ENCODE data around the gene MGST3.
"Not testable (repeated sequence)": the region's sequence is repeated elsewhere in the genome, so short reads cannot be mapped to it uniquely, and the experiment has no call there.

The MGST3 gene

GRCh38 chr1:165659581-165659895 lies 28.5 kb downstream of the MGST3 start:
- peak; percentile 24 for DNase-seq

- DNase-seq = no peak
Observed at GRCh38 chr1:165661703-165662102, 30.7 kb downstream of the MGST3 start.

DNA sequence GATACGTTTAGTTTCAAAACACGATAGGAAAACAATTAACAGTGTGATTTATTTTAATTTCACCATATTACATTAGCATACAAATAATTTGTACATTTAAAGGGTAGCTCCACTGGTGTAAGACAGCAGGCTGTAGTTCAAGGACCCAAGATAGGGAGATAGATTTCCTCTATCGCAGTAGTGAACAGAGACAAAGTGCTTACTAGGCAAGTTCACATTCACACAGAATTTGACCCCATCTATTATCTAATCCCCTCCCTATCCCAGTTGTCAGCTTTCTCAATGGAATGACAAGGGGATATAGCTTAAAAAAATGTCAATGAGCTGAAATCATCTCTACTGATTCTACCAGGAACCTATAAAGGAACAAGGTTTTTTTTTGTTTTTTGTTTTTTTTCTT lies 31.2 kb downstream of the MGST3 start:
- DNase-seq = no peak

- no peak for DNase-seq
Observed at GRCh38 chr1:165666152-165666825, 35.3 kb downstream of the MGST3 start.

DNA sequence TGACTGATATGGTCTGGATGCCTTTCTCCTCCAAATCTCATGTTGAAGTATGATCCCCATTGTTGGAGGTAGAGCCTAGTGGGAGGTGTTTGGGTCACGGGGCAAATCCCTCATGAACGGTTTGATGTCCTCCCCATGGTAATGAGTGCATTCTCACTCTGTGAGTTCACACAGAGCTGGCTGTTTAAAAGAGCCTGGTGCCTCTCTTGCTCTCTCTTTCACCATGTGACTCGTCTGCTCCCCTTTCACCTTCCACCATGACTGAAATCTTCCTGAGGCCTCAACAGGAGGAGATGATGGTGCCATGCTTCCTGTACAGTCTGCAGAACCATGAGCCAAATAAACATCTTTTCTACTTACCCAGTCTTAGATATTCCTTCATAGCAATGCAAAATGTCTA lies 37.1 kb downstream of the MGST3 start:
- no peak for DNase-seq

GRCh38 chr1:165671526-165671925 lies 40.5 kb downstream of the MGST3 start:
- no peak for DNase-seq

- DNase-seq = no peak
Observed at GRCh38 chr1:165674599-165674998, 43.6 kb downstream of the MGST3 start.

GRCh38 chr1:165675794-165676193 lies 44.8 kb downstream of the MGST3 start:
- DNase-seq = no peak

GRCh38 chr1:165678509-165678908 lies 47.5 kb downstream of the MGST3 start:
- DNase-seq = peak; percentile 32

DNA sequence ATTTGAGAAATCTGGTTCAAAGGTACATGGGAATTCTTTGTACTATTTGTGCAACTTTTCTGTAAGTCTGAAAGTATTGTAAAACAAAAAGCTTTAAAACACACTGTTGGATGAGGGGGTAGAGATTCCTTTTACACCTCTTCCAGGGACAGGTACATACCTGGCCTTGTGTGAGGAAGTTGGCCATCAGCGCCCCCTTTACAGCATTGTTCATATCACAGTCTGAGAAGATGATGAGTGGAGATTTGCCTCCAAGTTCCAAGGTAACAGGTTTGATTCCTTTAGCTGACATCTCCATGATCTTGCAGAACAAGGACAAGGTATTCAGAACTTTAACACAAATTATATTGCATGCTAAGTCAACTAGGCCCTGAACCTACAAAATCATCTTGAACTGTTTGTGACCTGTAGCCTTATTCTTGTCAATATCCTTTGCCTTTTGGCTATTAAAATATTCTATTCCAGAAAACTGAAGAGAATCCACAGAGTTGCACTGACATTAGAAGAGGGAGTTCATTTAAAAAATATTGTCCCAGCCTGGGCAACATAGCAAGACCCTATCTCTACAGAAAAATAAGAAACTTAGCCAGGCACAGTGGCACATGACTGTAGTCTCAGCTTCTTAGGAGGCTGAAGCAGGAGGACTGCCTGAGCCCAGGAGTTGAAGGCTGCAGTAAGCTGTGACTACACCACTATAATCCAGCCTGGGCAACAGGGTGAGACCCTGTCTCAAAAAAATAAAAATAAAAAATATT lies 48.4 kb downstream of the MGST3 start:
- DNase-seq = no peak

DNA sequence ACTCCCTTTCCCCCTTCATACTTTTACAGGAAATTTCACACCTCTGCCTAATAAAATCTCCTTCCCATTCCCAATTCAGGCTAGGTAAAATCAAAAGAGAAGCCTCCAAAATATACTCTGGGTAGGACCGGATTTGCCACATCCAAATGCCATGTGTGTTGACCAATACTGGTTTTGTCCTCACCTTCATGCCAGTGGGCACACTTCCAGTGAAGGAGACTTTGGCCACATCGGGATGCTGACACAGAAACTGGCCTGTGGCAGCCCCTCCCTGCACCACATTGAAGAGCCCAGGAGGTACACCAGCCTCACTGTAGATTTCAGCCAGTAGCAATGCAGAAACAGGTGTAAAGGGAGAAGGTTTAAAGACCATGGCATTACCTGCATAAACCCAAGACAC lies 49.3 kb downstream of the MGST3 start:
- no peak for DNase-seq

DNA sequence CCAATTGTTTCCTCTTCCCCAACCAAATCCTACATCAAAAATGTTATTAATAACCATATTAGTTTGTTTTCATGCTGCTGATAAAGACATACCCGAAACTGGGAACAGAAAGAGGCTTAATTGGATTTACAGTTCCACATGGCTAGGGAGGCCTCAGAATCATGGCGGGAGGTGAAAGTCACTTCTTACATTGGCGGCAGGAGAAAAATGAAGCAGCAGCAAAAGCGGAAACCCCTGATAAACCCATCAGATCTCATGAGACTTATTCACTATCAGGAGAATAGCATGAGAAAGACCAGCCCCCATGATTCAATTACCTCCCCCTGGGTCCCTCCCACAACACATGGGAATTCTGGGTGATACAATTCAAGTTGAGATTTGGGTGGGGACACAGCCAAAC lies 49.7 kb downstream of the MGST3 start:
- DNase-seq = not testable (repeated sequence)

- DNase-seq = no peak
Observed at GRCh38 chr1:165683848-165684485, 52.9 kb downstream of the MGST3 start.

DNA sequence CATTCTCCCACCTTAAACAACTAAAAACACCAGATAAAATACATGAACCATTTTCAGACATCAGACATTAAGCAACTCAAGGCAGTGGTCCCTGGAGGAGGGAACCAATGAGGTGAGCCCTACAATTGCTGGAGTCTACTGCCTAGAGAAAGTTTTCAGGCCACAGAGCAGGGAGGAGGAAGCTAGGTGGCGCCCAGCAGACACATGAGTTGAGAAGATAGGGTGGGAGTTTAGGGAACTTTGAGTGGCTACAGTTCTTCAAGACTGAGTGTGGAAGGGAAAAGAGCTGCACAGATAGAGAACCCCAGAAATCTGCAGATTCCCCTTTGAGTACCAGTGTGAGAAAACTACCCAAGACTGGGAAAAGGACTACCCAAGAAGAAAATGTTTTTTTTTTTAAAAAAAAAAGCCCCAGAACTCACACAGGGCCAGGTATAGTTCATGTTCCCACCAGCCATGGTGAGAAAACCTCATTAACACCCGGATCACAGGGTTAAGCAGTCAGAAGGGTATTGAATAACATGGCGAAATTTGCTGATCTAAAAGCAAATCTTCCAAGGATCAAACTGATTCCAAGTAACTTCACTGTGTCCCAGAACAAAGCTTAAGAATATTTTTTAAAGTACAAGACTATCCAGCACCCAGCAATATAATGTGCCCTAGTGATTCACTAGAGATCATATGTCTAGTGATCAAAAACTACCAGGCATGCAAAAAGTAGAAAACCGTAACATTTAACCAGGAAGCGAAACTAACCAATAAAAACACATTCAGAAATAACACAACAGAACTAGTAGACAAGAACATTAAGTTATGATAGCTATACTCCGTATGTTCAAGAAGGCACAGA lies 55.3 kb downstream of the MGST3 start:
- DNase-seq = no peak

- DNase-seq = no peak
Observed at GRCh38 chr1:165686971-165687433, 56.0 kb downstream of the MGST3 start.

GRCh38 chr1:165688046-165688445 lies 57.0 kb downstream of the MGST3 start:
- DNase-seq = no peak

- DNase-seq = no peak
Observed at GRCh38 chr1:165695031-165695430, 64.0 kb downstream of the MGST3 start.

DNA sequence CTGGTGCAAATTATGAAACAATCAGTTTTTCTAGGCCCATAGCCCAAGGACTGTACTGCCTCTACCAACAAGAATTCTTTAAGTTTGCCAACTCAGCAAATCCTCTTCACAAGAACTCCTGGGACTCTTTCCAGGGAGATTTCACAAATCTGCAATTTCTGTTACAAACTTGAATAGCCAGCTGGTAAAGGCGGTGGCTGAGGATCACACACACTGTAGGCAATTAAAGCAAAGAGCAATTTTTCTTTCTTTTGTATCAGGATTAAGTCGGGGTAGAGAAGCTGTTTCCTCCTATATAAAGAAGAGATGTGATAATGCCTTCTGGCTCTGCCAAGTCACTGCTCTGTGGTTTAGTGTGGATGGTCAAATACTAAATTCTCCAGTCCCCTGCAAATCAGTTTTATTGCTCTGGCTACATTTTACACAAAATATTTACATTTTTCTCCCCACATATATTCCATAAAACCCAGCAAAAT lies 65.6 kb downstream of the MGST3 start:
- peak; percentile 75 for DNase-seq

- DNase-seq = peak; percentile 40
Observed at GRCh38 chr1:165697491-165697880, 66.5 kb downstream of the MGST3 start.

GRCh38 chr1:165697881-165698760 lies 67.1 kb downstream of the MGST3 start, which contains the start of gene ALDH9A1:
Gene ALDH9A1, minus strand, starts transcription at chr1:165698562. Its CDS starts 4 bp downstream, at chr1:165698558.
- peak; percentile 95 for DNase-seq

- no peak for DNase-seq
Observed at GRCh38 chr1:165698761-165699052, 67.7 kb downstream of the MGST3 start.

- DNase-seq = no peak
Observed at GRCh38 chr1:165699577-165699976, 68.5 kb downstream of the MGST3 start.
